GM12892 (cell line): ENCODE measurements around the gene ZNF565.

Experiments used
- POLR2A ChIP-seq: IDR thresholded peaks from 2 replicates; pipeline ENCODE4 v1.6.1; 2011; ENCODE audit warnings: low read depth, low read length, control low read depth
- POLR2AphosphoS5 ChIP-seq: IDR thresholded peaks from 2 replicates; pipeline ENCODE4 v1.6.1; 2011; ENCODE audit warnings: low read depth, low read length, control low read depth
- TAF1 ChIP-seq: IDR thresholded peaks from 2 replicates; pipeline ENCODE4 v1.6.1; 2011; ENCODE audit warnings: low read depth, mild to moderate bottlenecking, control low read depth, low read length, borderline replicate concordance

DNA sequence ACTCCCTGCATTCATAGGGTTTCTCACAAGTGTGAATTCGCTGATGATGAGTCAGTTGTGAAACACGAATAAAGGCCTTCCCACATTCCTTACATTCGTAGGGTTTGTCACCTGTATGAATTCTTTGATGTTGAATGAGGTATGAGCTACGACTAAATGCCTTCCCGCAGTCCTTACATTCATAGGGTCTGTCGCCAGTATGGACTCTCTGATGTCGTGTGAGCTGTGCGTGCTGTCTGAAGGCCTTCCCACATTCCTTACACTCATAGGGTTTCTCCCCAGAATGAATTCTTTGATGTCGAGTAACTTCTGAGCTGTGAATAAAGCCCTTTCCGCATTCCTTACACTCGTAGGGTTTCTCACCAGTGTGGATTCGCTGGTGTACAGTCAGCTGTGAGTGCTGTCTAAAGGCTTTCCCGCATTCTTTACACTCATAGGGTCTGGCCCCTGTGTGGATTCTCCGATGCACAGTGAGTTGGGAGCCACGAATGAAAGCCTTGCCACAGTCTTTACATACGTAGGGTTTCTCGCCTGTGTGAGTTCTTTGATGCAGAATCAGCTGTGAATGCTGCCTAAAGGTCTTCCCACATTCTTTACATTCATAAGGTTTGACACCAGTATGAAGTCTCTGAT lies 31.7 kb downstream of the ZNF565 start:
- TF ChIP-seq POLR2A (no peak), TAF1 (no peak), POLR2AphosphoS5 (no peak)
